ENCODE measurements around the gene LSP1.

LSP1 gene

GRCh38 chr11:1848640-1849430 lies 4.0 kb upstream of the LSP1 start:
- no peak for DNase-seq (ENCODE audit: low read depth)

- no peak for DNase-seq (ENCODE audit: low read depth)
Measured at GRCh38 chr11:1851468-1852180, 1.3 kb upstream of the LSP1 start.

DNA sequence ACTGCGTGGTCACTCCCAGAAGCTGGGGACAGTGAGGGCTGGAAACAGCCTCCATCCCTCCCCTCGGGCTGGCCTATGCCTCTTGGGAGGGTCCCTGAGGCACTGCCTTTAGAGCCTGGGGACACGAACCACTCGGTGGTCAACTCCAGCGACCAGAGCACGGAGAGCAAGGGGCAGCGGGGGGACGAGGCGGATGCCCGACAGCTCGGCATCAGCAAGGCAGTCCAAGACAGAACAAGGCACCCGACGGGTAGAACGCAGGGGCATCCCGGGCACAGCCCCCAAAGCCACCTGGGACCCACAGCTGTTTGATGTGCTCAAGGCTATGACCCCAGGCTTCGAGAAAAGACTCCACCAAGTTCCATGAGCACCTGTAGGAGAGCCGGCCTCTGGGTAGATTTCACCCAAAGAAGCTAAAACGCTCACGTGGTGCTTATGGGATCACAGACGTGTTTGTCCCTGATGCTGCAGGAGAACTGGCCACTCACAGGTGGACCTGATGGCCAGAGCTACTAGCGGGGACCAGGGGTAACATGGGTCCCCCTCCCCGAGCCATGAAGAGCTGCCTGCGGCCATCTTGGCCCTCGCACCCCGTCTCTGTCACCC lies 510 bp upstream of the LSP1 start:
- no peak for DNase-seq (ENCODE audit: low read depth)

- no peak for DNase-seq (ENCODE audit: low read depth)
Measured at GRCh38 chr11:1853376-1854131, 670 bp downstream of the LSP1 start.

- DNase-seq (ENCODE audit: low read depth) = no peak
Measured at GRCh38 chr11:1854132-1854948, 1.5 kb downstream of the LSP1 start.

GRCh38 chr11:1854949-1855885 lies 2.3 kb downstream of the LSP1 start:
- DNase-seq (ENCODE audit: low read depth) = no peak

GRCh38 chr11:1855886-1856265 lies 3.0 kb downstream of the LSP1 start:
- no peak for DNase-seq (ENCODE audit: low read depth)

DNA sequence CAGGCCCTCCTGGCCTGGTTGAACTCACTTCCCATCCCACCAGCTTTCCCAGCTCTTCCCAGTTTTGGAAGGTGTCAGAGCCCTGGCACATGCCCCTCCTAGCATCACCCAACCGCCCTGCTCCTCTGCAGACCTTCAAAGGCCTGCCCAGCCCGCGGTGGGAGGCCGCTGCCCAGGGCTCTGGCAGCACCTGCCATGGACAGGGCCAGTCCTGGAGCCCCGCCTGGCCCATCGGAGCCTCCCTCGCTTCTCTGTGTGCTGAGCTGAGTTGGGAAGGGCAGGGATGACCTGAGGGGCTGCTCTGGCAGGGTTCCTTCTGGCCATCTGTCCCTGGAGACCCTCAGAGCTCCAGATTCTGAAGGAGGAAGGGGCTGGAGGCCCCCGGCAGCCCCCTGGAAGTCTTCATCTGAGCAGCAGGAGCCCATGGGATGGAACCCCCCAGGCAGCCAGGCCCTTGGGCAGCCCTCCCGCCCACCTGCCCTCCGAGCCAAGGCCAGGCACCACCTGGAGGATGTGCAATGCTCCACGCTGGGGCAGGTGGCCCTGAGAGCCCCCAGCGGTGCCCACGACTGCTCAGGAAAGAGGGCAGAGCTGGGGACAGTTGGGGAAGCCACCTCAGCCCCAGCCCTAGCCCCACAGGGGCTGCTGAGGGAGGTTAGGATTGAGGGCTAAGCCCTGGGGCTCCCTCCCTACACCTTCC lies 3.6 kb downstream of the LSP1 start:
- no peak for DNase-seq (ENCODE audit: low read depth)

DNA sequence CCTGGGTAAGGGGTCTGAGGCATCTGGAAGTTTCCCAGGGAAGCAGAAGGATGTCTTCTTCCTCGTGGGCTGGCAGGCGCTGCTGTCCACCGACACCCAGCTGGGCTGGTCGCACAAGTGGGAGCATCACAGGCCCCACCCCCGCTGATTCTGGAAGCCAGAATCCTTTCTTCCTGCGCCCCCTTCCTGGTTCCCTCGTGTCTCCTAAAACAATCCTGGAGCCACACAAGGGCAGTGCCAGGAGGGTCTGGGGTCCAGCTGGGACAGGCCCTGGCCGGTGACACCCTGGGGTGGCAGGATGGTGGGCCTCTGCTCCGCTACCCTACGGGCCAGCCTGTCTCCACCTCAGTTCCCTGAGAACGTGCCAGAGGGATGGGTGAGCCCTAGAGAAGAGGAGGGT lies 4.2 kb downstream of the LSP1 start:
- no peak for DNase-seq (ENCODE audit: low read depth)

GRCh38 chr11:1858154-1858553 lies 5.3 kb downstream of the LSP1 start:
- DNase-seq (ENCODE audit: low read depth) = no peak

- DNase-seq (ENCODE audit: low read depth) = no peak
Measured at GRCh38 chr11:1858576-1858975, 5.7 kb downstream of the LSP1 start.

DNA sequence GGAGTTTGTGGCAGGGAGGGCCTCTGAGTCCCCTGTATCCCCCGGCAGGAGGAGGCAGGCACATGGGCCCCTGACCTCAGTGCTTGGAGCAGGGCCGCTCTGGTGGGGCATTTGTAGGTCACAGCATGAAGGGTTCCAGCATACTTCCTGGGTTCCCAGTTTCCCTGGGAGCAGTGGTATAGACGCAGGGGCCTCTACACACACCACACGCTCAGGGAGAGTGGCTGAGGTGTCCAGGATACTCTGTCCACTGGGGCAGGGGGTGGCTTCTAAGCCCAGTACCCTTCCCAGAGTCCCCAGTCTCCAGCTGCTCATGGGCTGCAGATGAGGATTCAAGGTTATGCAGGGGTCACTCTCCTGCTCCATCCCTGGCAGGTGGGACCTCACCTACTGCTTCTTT lies 6.1 kb downstream of the LSP1 start:
- no peak for DNase-seq (ENCODE audit: low read depth)

GRCh38 chr11:1860108-1860507 lies 7.2 kb downstream of the LSP1 start:
- DNase-seq (ENCODE audit: low read depth) = no peak

- no peak for DNase-seq (ENCODE audit: low read depth)
Measured at GRCh38 chr11:1861435-1862411, 8.8 kb downstream of the LSP1 start.

- DNase-seq (ENCODE audit: low read depth) = no peak
Measured at GRCh38 chr11:1862588-1863351, 9.9 kb downstream of the LSP1 start.

GRCh38 chr11:1863352-1864216 lies 10.7 kb downstream of the LSP1 start:
- DNase-seq (ENCODE audit: low read depth) = no peak

GRCh38 chr11:1864231-1864630 lies 11.3 kb downstream of the LSP1 start:
- DNase-seq (ENCODE audit: low read depth) = no peak
